ENCODE results near the gene SCYL1. TPM values are rescaled to one million over a fixed set of nuclear protein-coding genes. Genes with fewer than 3 reads are reported as not detected.

The SCYL1 gene
- total and polyA plus RNA-seq, 2 donors (not counting 1 experiment from before 2014, with no cell fraction given) = 76.5 to 85.5 TPM

- H3K27me3 Mint-ChIP-seq = no peaks in the 10 kb centered on the region
- intact Hi-C loops (cut with micrococcal nuclease) = loop anchor here (2.0 to 10.0 kb wide), 4 partner anchors 141 to 827 kb away; partner anchors contain the start of genes BANF1, EIF1AD, KAT5 and RASGRP2
- Histone ChIP-seq H3K79me2 (ENCODE audit: control insufficient read depth, insufficient read depth, low read length) (peaks cover 56% of the 10 kb centered on the region), H3K4me2 (replicated peaks; ENCODE audit: low read depth, low read length, poor library complexity, severe bottlenecking) (peak overlapping the region; percentile 100), H3K4me1 (ENCODE audit: control insufficient read depth in 2 of 2, insufficient read depth in 2 of 2, low read length in 2 of 2) (peaks cover 47 to 71% of the 10 kb centered on the region in 2 donors), H2AFZ (ENCODE audit: insufficient read depth, low read depth, low read length, poor library complexity, severe bottlenecking) (no peak overlapping the region), H3K27ac (ENCODE audit: low read length in 2 of 2) (peak overlapping the region; percentile 96 to 97), H3K9me3 (ENCODE audit: control extremely low read depth in 1 of 3, control insufficient read depth in 2 of 3, insufficient read depth in 1 of 3, low read length in 2 of 3) (no peaks in the 10 kb centered on the region), H3K4me3 (ENCODE audit: control extremely low read depth in 1 of 5, extremely low read depth in 1 of 5, insufficient read depth in 1 of 5, low read depth in 2 of 5, low read length in 4 of 5) (peak overlapping the region; percentile 55 to 89 (median 83)), H3K36me3 (replicated peaks in 1 of 2; ENCODE audit: control extremely low read depth in 1 of 2, control insufficient read depth in 1 of 2, extremely low read depth in 1 of 2, insufficient read depth in 2 of 2, low read length in 1 of 2) (peaks cover 0 to 6% of the 10 kb centered on the region in 2 experiments), H4K20me1 (ENCODE audit: control insufficient read depth, insufficient read depth, low read length, poor library complexity, severe bottlenecking) (peaks cover 39% of the 10 kb centered on the region), H3K9ac (ENCODE audit: low read length) (peak overlapping the region; percentile 83), H3K27me3 (replicated peaks in 1 of 4; ENCODE audit: control extremely low read depth in 1 of 4, control insufficient read depth in 3 of 4, insufficient read depth in 4 of 4, low read length in 3 of 4) (no peaks in the 10 kb centered on the region)
- ChIA-PET POLR2A (interaction anchor here (1.1 to 7.5 kb wide), 5 partner anchors 13 to 43 kb away, joined by 3 to 53 read pairs (median 13); partner anchors contain the start of genes MAP3K11 and PCNX3), CTCF (interaction anchor here (0.6 to 5.1 kb wide), 13 partner anchors 9 to 564 kb away, joined by 3 to 86 read pairs (median 7); partner anchors contain the start of genes FIBP and KCNK7)
- H3K4me3 Mint-ChIP-seq = peak overlapping the region; percentile 87
- peak overlapping the region; percentile 90 for H3K27ac Mint-ChIP-seq
- 92% methylated on average over 9 of the region's 9 CpGs for WGBS (ENCODE audit: insufficient coverage)
- H3K4me1 Mint-ChIP-seq = peaks cover 69% of the 10 kb centered on the region
- no peaks in the 10 kb centered on the region for H3K9me3 Mint-ChIP-seq (ENCODE audit: insufficient read depth)
- no peak for ATAC-seq (ENCODE audit: low read depth)
- DNase-seq = no peak
- TF ChIP-seq EZH2 (IDR thresholded peaks at IDR 0.05; ENCODE audit: borderline replicate concordance, insufficient read depth, low read depth, low read length, poor library complexity, severe bottlenecking) = no peak
Observed at GRCh38 chr11:65571420-65571819, 46.5 kb downstream of the SCYL1 start.

- Mint-ChIP-seq H3K9me3 (ENCODE audit: insufficient read depth) (no peaks in the 10 kb centered on the region), H3K4me1 (peaks cover 69% of the 10 kb centered on the region), H3K4me3 (peak overlapping the region; percentile 87), H3K27ac (peak overlapping the region; percentile 90), H3K27me3 (no peaks in the 10 kb centered on the region)
- Histone ChIP-seq H4K20me1 (ENCODE audit: control insufficient read depth, insufficient read depth, low read length, poor library complexity, severe bottlenecking) (peaks cover 37% of the 10 kb centered on the region), H3K79me2 (ENCODE audit: control insufficient read depth, insufficient read depth, low read length) (peaks cover 57% of the 10 kb centered on the region), H3K36me3 (replicated peaks in 1 of 2; ENCODE audit: control extremely low read depth in 1 of 2, control insufficient read depth in 1 of 2, extremely low read depth in 1 of 2, insufficient read depth in 2 of 2, low read length in 1 of 2) (peaks cover 0 to 6% of the 10 kb centered on the region in 2 experiments), H3K9me3 (ENCODE audit: control extremely low read depth in 1 of 3, control insufficient read depth in 2 of 3, insufficient read depth in 1 of 3, low read length in 2 of 3) (no peaks in the 10 kb centered on the region), H3K27me3 (replicated peaks in 1 of 4; ENCODE audit: control extremely low read depth in 1 of 4, control insufficient read depth in 3 of 4, insufficient read depth in 4 of 4, low read length in 3 of 4) (no peaks in the 10 kb centered on the region), H3K4me1 (ENCODE audit: control insufficient read depth in 2 of 2, insufficient read depth in 2 of 2, low read length in 2 of 2) (peaks cover 49 to 71% of the 10 kb centered on the region in 2 donors), H3K4me2 (replicated peaks; ENCODE audit: low read depth, low read length, poor library complexity, severe bottlenecking) (peak overlapping the region; percentile 100), H2AFZ (ENCODE audit: insufficient read depth, low read depth, low read length, poor library complexity, severe bottlenecking) (no peak overlapping the region), H3K27ac (ENCODE audit: low read length in 2 of 2) (peak overlapping the region; percentile 47 to 96), H3K9ac (ENCODE audit: low read length) (peak overlapping the region; percentile 83), H3K4me3 (ENCODE audit: control extremely low read depth in 1 of 5, extremely low read depth in 1 of 5, insufficient read depth in 1 of 5, low read depth in 2 of 5, low read length in 4 of 5) (peak overlapping the region in 4 of 5 experiments; percentile 10 to 83 (median 41))
- ATAC-seq (ENCODE audit: low read depth) (no peak), DNase-seq (no peak)
- intact Hi-C loops (cut with micrococcal nuclease) = loop anchor here (2.0 to 10.0 kb wide), 4 partner anchors 141 to 827 kb away; partner anchors contain the start of genes BANF1, EIF1AD, KAT5 and RASGRP2
- CTCF ChIA-PET = interaction anchor here (0.8 to 5.1 kb wide), 12 partner anchors 9 to 288 kb away, joined by 3 to 86 read pairs (median 8); partner anchors contain the start of genes KCNK7, MAP3K11, MUS81 and SCYL1
- POLR2A ChIA-PET = interaction anchor here (0.7 to 7.5 kb wide), 10 partner anchors 9 to 478 kb away, joined by 3 to 53 read pairs (median 6); partner anchors contain the start of genes MAP3K11 and PCNX3
- TF ChIP-seq CTCF (IDR thresholded peaks at IDR 0.05) = no peak
- TF ChIP-seq EZH2 (IDR thresholded peaks at IDR 0.05; ENCODE audit: borderline replicate concordance, insufficient read depth, low read depth, low read length, poor library complexity, severe bottlenecking) = no peak
- WGBS (ENCODE audit: insufficient coverage) = 60% methylated on average over 1 of the region's 11 CpGs
Observed at GRCh38 chr11:65571940-65572339, 47.1 kb downstream of the SCYL1 start.

All from B cell (primary cell).